ENCODE measurements around the gene NCK1.
A peak's percentile ranks its signal among the peaks of the same experiment; 100 is the strongest.

NCK1 gene

GRCh38 chr3:136908297-136908696 is 46.3 kb downstream of the NCK1 start:
- no peak for DNase-seq (ENCODE audit: low spot score)

DNA sequence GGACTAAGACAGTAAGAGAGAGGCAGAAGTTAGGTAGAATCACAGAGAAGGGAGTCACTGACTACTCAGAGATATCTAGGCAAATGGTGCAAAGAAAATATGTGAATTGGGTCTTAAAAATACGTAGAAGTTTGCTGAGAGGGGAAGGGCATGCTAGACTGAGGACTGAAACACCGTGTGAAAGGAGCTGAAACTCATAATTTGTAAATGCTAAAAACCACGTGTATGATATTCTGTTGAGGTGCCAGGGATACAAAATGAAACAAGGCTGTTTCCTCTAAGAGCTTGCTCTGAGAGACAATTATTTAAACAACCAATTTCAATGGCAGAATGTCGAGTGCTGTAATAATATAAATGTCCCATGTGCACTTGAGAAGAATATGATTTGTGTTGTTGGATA is 47.2 kb downstream of the NCK1 start:
- DNase-seq (ENCODE audit: low spot score) = no peak

DNA sequence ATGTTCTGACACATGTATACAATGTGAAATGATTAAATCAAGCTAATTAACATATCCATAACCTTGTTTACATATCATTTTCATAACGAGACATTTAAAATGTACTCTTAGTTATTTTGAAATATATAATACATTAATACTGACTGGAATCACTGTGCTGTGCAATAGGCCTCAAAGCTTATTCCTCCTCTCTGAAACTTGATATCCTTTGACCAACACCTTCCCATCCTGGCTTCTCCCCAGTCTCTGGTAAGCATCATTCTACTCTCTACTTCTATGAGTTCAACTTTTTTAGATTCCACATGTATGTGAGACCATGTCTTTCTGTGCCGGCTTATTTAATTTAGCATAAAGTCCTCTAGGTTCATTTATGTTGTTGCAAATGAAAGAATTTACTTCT is 48.7 kb downstream of the NCK1 start:
- no peak for DNase-seq (ENCODE audit: low spot score)

DNA sequence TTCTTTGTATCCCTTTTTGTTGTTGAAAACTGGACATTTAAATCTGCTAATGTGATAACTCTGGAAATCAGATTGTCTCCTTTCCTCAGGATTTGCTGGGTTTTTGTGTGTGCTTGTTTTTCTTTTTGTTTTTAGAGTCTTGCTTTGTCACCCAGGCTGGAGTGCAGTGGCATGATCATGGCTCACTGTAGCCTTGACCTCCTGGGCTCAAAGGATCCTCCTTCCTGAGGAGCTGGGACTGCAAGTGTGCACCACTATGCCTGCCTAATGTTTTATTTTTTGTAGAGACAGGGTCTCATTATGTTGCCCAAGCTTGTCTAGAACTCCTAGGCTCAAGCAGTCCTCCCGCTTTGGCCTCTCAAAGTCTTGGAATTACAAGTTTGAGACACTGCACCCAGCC is 51.2 kb downstream of the NCK1 start:
- DNase-seq (ENCODE audit: low spot score) = no peak

DNA sequence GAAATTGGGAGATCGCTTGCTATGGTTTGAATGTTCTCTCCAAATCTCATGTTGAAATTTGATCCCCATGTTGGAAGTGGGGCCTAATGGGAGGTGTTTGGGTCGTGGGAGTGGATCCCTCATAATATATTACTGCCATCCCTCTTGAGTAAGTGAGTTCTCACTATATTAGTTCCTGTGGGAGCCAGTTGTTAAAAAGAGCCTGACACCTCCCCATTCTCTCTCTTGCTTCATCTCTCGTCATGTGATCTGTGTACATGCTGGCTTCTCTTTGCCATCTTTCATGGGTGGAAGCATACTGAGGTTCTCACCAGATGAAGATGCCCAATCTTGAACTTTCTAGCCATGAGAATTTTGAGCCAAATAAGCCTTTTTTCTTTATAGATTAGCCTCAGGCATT is 52.7 kb downstream of the NCK1 start:
- no peak for DNase-seq (ENCODE audit: low spot score)

GRCh38 chr3:136916223-136916622 is 54.2 kb downstream of the NCK1 start:
- no peak for DNase-seq (ENCODE audit: low spot score)

- no peak for DNase-seq (ENCODE audit: low spot score)
Observed at GRCh38 chr3:136919799-136920580, 58.0 kb downstream of the NCK1 start.

- DNase-seq (ENCODE audit: low spot score) = no peak
Observed at GRCh38 chr3:136920904-136921611, 59.0 kb downstream of the NCK1 start.

DNA sequence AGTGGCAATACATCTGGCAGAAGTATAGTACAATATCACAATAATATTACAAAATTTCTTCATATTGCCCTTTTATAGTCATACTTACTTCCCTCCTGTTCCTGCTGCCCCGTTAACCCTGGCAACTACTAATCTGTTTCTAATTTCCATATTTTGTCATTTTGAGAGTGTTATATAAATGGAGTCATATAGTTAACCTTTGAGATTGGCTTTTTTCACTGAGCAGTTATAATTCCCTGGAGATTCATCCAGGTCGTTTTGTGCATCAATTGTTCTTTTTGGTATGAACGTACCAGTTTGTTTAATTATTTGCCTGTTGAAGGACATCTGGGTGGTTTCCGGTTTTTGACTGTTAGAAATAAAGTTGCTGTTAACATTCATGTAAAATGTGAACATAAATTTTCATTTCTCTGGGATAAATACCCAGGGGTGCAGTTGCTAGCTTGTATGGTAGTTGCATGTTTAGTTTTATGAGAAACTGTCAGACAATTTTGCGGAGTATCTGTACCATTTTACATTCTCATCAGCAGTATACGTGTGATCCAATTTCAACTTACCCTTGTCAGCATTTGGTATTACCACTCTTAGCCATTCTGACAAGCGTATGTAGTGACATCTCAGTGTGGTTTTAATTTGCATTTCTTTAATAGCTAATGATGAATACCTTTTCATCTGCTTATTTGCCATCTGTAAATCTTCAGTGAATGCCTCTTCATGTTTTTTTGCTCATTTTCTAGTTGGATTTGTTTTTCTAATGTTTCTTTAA is 63.6 kb downstream of the NCK1 start:
- DNase-seq (ENCODE audit: low spot score) = peak; percentile 36

- DNase-seq (ENCODE audit: low spot score) = no peak
Observed at GRCh38 chr3:136928240-136928639, 66.2 kb downstream of the NCK1 start.

- DNase-seq (ENCODE audit: low spot score) = no peak
Observed at GRCh38 chr3:136929977-136930670, 68.1 kb downstream of the NCK1 start.

- no peak for DNase-seq (ENCODE audit: low spot score)
Observed at GRCh38 chr3:136931606-136932005, 69.6 kb downstream of the NCK1 start.

- DNase-seq (ENCODE audit: low spot score) = no peak
Observed at GRCh38 chr3:136932523-136932922, 70.5 kb downstream of the NCK1 start.

DNA sequence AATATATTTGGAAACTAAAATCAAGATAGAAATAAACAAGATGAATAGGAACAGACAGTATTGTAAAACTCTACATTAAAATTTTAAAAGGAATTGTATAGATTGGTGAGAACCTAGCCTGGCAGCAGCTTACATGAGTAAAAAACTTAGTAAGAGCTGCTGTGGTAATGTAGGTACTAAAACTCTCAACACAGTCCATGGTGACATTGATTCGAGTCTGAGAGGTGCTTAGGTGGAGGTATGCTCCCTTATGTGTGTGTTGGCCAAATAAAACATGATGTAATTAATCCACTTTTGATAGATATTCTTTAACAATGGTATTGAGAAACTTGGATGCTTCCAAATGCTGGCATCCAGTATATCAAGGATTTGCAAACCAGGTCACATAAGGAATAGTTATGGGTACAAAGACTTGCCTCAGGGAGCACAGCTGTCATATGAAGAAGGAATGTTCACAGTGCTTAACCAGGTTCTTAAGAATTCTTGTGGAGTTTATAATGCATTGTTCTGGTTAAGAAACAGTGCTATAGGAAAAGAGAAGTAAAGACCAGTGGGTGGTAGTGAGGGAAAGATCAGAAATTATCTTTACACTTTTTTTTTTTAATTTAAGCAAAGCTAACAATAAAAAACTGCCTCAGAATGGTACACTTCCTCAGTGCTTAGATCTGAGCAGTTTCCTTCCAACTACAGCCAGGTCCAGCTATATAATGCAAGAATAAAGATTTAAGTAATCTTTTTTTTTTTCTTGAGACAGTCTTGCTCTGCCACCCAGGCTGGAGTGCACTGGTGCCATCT is 71.2 kb downstream of the NCK1 start:
- no peak for DNase-seq (ENCODE audit: low spot score)

- DNase-seq (ENCODE audit: low spot score) = no peak
Observed at GRCh38 chr3:136937175-136937574, 75.2 kb downstream of the NCK1 start.

DNA sequence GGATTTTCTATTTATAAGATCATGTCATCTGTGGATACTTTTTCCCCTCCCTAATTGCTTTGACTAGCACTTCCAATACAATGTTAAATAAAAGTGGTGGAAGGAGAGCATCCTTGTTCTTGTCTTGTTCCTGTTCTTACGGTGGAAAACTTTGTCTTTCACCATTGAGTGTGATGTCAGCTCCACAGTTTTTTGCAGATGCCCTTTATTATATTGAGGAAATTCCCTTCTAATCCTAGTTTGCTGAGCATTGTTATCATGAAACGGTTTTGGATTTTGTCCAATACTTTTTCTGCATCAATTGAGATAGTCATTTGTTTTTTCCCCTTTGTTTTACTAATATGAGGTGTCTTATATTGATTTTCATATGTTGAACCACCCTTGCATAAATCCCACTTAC is 75.8 kb downstream of the NCK1 start:
- no peak for DNase-seq (ENCODE audit: low spot score)

GRCh38 chr3:136938334-136938733 is 76.3 kb downstream of the NCK1 start:
- no peak for DNase-seq (ENCODE audit: low spot score)

GRCh38 chr3:136939489-136939888 is 77.5 kb downstream of the NCK1 start:
- DNase-seq (ENCODE audit: low spot score) = no peak

GRCh38 chr3:136942803-136943202 is 80.8 kb downstream of the NCK1 start:
- DNase-seq (ENCODE audit: low spot score) = no peak

DNA sequence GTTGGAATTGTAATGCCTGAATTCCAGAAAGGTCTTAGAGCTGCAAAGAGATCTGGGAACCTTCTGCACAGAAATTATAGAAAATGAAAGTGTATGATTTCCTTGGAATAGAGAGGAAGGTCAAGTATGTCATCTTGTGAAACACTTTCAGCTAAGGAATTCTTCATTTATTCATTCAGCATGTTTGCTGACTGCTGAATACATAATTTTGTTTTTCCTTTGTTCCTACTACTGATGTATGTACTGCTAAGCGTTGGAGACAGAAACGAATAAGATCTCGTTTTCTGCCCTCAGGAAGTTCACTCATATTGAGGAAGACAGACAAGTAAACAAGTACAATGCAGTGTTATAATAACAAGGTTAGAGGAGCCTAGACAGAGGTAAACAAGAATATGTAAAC is 81.4 kb downstream of the NCK1 start:
- DNase-seq (ENCODE audit: low spot score) = no peak

- no peak for DNase-seq (ENCODE audit: low spot score)
Observed at GRCh38 chr3:136946978-136947377, 85.0 kb downstream of the NCK1 start.

GRCh38 chr3:136947477-136947876 is 85.5 kb downstream of the NCK1 start:
- DNase-seq (ENCODE audit: low spot score) = peak; percentile 22
